GM12892 (cell line): ENCODE results near the gene GRHPR.
"Not testable (repeated sequence)": the region's sequence is repeated elsewhere in the genome, so short reads cannot be mapped to it uniquely, and the experiment has no call there.

ENCODE experiments used
- DNase-seq: peaks from one replicate; pipeline ENCODE4 v3.0.0; 2011; ENCODE audit not compliant: insufficient read length
- FAIRE-seq: peaks from 2 replicates; lab custom pipeline; 2011; peaks lifted over from hg19 to GRCh38; lab: Jason Lieb, UNC
- POLR2A ChIP-seq: IDR thresholded peaks from 2 replicates; pipeline ENCODE4 v1.6.1; 2011; ENCODE audit warnings: low read depth, low read length, control low read depth
- POLR2AphosphoS5 ChIP-seq: IDR thresholded peaks from 2 replicates; pipeline ENCODE4 v1.6.1; 2011; ENCODE audit warnings: low read depth, low read length, control low read depth
- TAF1 ChIP-seq: IDR thresholded peaks from 2 replicates; pipeline ENCODE4 v1.6.1; 2011; ENCODE audit warnings: low read depth, mild to moderate bottlenecking, control low read depth, low read length, borderline replicate concordance

GRHPR gene

DNA sequence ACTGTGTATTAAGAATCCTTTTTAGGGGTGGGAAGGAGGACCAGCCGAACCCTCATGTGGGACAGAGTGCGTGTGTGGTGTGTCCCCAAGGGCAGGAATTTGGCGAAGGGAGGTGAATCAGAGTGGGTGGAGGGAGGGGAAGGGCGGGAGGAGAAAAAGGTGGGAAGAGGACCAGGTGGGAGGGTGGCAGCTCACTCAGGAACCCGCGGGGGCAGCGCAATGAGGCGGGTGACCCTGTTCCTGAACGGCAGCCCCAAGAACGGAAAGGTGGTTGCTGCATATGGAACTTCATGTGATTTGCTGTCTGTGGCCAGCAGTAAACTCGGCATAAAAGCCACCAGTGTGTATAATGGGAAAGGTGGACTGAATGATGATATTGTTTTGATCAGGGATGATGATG lies 54.4 kb downstream of the GRHPR start:
- no peak for DNase-seq
- FAIRE-seq: no peak
- TF ChIP-seq POLR2A: no peak
- TF ChIP-seq POLR2AphosphoS5: no peak
- no peak for TF ChIP-seq TAF1

DNA sequence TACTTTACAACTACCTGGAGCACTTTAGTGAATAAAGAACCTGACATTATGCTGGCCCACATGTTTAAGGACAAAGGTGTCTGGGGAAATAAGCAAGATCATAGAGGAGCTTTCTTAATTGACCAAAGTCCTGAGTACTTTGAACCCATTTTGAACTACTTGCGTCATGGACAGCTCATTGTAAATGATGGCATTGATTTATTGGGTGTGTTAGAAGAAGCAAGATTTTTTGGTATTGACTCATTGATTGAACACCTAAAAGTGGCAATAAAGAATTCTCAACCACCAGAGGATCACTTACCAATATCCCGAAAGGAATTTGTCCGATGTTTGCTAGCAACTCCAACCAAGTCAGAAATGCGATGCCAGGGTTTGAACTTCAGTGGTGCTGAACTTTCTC lies 54.9 kb downstream of the GRHPR start:
- not testable (repeated sequence) for FAIRE-seq, DNase-seq

GRCh38 chr9:37477987-37478619 lies 55.6 kb downstream of the GRHPR start:
- FAIRE-seq, DNase-seq: not testable (repeated sequence)

- FAIRE-seq: no peak
- TF ChIP-seq POLR2AphosphoS5 (no peak), TAF1 (no peak), POLR2A (no peak)
- no peak for DNase-seq
Observed at GRCh38 chr9:37480759-37481158, 58.3 kb downstream of the GRHPR start.

DNA sequence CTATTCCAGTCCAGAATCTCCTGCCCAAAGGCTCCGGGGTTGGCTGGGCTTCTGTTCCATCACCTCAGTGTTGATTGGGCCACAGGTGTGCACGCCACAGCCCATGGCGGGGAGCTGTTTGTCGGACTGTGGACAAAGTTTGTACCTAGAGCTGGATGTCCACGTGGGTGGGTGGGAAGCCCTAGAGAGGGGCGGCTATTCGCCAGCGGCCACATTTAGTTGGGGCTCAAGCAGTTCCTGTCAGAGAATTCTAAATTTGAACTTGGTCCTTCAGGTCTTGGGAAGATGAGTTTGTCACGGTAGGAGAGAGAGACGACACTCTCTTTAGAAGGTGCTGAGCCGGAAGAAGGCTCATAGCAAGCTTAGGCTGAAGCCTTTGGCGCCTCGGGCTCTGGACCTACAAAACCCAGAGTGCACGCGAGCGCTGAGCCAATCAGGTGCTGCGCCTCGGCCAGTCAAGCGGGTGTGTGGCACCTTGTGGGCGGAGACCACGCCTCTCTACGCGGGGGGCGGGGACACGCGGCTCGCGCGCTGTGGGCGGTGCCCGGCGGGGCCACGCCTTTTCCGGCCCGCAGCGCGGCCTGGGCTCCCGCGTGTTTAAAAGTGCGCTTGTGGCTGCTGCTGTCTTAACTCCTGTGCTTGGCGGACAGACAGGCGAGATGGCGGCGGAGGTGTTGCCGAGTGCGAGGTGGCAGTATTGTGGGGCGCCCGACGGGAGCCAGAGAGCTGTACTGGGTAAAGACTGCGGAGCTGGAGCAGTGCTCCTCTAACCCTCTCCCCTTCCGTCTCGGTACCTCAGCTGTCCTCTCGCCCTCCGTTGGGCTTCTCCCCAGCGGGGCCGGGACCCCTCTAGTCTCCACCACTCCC lies 63.1 kb downstream of the GRHPR start, which contains the start of gene POLR1E:
TSS of gene POLR1E (plus strand) at position 560 of the 867 bp plus-strand sequence. CDS start at position 660, 100 bp downstream.
- FAIRE-seq (peak; percentile 99), DNase-seq (peak; percentile 98)

DNA sequence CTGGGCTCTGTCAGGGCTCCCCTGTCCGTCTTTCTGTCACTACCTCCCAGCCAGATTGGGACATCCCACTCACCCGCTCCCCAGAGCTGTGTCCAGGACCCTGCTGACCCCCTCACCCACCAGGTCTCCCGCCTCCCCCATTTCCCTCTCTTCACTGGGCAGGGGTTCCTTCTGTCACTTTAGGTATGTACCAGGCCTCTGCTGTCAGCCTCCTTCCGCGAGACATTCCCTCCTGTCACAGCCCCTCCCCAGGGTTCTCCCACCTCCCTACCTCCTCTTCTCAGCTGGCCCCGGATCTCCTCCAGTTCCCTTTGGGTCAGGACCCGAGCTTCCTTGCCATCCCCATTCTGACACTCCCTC lies 63.7 kb downstream of the GRHPR start:
- DNase-seq: no peak
- no peak for TF ChIP-seq TAF1
- TF ChIP-seq POLR2AphosphoS5: no peak
- TF ChIP-seq POLR2A: no peak
- no peak for FAIRE-seq

More for the DNA sequence above, 63.1 kb downstream of the GRHPR start, which contains the start of gene POLR1E:
- peak; percentile 92 for TF ChIP-seq POLR2AphosphoS5
- peak; percentile 96 for TF ChIP-seq POLR2A
- peak; percentile 81; the same call in 1 of the 2 replicates for TF ChIP-seq TAF1
